Activated CD8-positive, alpha-beta memory T cell treated with anti-CD3 and anti-CD28 coated beads for 4 hours (primary cell): Measurements from ENCODE around the gene CHD6.

Experiments used
- DNase-seq, 2 donors: peaks; one replicate each; pipeline ENCODE4 v3.0.0-alpha.2; 2020; ENCODE audit warnings: low read depth in 2 of 2

CHD6 gene, protein sequence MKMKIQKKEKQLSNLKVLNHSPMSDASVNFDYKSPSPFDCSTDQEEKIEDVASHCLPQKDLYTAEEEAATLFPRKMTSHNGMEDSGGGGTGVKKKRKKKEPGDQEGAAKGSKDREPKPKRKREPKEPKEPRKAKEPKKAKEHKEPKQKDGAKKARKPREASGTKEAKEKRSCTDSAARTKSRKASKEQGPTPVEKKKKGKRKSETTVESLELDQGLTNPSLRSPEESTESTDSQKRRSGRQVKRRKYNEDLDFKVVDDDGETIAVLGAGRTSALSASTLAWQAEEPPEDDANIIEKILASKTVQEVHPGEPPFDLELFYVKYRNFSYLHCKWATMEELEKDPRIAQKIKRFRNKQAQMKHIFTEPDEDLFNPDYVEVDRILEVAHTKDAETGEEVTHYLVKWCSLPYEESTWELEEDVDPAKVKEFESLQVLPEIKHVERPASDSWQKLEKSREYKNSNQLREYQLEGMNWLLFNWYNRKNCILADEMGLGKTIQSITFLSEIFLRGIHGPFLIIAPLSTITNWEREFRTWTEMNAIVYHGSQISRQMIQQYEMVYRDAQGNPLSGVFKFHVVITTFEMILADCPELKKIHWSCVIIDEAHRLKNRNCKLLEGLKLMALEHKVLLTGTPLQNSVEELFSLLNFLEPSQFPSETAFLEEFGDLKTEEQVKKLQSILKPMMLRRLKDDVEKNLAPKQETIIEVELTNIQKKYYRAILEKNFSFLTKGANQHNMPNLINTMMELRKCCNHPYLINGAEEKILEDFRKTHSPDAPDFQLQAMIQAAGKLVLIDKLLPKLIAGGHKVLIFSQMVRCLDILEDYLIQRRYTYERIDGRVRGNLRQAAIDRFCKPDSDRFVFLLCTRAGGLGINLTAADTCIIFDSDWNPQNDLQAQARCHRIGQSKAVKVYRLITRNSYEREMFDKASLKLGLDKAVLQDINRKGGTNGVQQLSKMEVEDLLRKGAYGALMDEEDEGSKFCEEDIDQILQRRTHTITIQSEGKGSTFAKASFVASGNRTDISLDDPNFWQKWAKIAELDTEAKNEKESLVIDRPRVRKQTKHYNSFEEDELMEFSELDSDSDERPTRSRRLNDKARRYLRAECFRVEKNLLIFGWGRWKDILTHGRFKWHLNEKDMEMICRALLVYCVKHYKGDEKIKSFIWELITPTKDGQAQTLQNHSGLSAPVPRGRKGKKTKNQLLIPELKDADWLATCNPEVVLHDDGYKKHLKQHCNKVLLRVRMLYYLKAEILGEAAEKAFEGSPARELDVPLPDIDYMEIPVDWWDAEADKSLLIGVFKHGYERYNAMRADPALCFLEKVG (N-terminal part only)

DNA sequence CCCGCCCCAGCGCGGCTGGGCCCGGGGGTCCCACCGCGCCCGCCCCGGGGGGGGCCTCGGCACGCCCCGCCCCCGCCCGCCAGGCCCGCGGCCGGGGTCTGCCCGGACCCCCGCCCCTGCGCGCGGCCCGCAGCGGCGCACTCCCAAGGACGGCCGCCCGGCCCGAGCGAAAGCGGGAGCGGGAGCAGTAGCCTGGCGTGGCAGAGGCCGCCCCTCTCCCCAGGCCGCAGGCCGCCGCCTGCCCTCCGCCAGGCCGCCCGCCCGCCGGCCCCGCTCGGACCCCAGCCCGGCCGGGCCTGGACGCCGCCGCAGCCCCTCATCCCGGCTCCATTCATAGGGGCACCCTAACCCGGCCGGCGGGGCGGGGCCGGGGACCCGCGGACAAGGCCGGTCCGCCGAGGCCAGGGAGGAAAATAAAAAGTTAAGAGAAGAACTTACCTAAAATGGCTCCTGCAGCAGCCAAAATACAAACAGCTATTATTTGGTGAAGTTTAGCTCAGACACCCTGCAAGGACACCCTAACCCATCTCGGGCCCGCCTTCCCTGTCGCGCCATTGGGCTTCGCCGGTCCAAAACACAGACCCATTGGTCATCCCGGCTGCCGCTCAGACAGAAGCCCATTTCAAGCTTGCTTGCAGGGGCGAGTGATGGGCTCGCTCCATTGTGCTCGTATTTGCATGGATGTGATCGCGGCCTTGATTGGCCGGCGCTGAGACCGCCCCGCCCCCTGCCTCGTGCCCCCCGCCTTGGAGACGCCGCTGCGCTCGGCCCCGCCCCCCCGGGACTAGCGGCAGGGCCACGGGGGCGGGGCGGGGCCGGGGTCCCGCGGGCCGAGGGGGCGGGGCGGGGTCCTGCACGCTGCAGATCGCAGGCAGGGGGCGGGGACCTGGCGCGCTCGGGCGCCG is at the start of gene CHD6:
CHD6 (minus strand) TSS at position 476 of the 905 bp plus-strand sequence. CDS start 67,040 bp downstream, outside the sequence.
- peak; percentile 97 to 99 for DNase-seq

DNA sequence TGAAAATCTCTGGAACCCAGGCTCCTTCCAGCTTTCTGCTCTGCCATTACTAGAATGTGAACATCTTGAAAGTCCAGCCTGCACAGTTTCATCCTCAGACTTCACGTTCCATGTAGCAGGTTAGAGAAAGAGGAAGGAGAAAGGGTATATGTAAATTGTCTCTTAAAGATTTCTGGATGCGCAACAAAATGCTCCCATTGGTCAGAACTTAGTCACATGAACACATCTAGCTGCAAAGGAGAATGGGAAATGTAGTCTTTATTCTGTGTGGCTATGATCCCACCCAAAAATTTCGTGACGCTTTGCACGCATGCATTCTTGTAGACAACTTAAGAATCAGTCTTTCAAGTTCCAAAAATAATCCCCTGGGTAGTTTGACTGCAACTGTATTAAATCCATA is 46.4 kb upstream of the CHD6 start:
- DNase-seq = no peak

DNA sequence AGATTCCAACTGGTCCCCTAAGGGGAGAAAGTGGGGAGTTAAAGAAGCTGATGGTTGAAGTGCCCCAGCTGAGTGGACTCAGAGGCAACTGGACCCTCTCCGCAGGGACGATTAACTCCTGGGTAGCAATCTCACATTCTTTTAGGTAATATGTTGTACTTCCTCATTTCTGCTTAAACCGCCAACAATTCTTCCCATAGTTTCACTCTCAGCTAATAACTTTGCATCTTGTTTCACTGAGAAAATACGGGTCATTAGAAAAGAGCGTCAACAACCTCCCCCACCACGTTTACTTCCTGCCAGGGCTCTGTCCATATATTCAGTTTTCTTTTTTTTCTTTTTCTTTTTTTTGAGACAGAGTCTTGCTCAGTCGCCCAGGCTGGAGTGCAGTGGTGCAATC is 39.5 kb upstream of the CHD6 start:
- DNase-seq = no peak

DNA sequence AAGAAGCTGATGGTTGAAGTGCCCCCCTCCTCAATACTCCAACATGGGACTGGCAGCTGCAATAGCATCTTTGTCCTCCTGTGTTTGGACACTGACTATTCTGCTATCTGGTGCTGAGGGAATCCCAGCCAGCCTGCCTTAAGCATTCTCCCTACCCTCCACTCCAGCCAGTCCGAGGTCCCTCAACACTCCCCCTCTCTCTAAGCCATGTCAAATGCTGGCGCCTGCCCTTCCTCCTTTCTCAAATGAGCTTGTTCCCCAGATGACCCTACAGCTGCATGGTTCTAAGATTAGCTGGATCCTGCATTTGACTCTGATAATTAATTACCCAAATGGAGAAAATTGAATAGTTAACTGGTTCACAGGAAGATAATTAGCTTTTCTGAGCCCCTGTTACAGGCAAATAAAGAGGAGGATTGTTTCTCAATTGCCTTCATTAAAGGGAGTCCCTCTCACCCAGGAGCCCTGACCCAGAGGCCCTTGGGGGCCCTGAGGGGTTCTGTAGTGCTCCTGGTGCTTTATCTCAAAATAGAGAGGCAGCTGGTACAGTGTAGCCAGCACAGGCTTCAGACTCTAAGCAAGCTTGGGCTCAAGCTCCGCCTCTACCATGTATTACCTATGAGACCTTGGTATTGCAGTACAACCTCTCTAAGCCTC is 37.9 kb upstream of the CHD6 start:
- no peak for DNase-seq

DNA sequence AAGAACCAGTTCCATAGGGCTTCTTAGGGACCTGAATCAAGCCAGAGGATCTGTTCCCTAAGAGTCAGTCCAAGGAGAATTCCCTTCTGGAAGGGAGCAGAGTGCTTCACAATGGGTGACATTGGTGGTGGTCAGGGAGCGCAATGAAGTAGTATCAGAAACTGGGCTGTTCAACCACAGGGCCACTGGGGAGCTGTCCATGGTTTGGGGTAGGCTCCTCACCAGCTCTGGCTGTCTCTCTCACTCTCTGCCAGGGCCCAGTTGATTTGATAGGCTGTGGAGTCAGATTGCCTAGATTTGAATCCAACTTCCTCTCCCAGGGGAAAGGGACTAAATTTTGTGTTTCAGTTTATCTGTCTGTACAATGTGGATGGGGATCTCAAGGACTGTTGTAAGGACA is 36.7 kb upstream of the CHD6 start:
- DNase-seq = no peak

DNA sequence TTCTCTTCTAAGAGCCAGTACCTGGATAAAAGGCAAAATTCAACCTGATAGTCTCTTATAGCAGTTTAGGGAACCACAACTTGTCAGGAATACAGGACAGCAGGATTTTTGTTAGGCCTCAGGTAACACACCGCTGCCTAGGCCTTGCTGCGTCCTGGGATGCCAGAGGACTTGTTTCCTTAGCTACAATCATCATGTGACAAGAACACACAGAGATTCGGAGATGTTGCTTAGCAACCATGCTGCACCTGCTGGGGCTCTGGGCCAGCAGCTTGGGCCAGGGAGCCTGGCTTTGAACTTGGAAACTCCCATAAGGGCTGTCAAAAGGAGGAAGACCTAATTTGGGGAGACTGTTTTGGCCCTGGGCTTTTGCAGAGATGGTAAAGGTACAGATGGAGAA is 36.1 kb upstream of the CHD6 start:
- no peak for DNase-seq

DNA sequence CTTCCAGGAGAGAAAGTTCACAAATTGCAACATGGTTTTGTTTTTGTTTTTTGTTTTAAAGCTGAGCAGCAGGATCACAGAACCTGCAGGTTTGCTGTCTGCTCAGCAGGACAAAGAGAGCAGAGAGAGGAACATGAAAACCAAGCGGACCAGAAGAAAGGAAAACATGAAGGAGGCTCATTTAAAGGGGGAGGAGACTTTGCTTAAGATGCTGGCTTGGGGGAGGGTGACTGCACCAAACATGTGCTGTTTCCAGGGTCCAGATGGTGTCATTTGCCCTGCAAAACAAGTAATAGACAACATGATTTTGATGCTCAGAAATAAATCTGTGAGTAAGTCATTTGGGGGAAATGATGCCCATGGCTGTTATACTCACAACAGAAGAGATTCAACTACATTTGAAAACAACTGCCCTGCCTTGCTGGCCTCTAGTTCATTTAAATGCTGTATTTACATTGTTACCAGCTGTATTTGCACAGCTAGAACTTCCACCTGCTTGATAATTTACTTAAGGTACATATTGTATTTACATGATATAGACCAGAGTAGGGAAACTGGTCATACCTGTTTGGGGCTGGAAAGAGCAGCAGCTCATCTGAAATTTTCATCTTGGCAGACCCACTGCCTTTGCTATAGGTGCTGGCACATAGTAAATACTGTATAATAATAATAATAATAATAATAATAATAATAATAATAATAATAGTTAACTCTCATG is 32.2 kb upstream of the CHD6 start:
- DNase-seq = no peak

DNA sequence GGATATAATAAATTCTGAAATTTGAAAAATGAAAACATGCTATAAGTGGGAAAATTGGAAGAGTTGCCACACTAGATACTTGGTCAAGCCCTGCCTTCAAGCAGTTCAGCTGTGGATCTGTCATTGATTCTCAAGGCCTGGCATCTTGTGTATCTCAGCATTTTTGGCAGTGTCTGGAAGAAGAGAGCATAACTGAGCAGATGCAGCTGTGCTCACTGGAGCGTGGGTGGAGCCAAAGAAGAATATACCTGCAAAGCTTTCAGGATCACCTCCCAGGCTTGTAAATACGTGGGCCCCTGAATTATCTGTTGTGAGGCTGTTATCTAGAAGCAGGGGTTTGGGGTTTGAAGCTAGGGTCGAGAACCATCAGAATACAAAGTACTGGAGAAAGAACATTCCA is 31.3 kb upstream of the CHD6 start:
- no peak for DNase-seq

DNA sequence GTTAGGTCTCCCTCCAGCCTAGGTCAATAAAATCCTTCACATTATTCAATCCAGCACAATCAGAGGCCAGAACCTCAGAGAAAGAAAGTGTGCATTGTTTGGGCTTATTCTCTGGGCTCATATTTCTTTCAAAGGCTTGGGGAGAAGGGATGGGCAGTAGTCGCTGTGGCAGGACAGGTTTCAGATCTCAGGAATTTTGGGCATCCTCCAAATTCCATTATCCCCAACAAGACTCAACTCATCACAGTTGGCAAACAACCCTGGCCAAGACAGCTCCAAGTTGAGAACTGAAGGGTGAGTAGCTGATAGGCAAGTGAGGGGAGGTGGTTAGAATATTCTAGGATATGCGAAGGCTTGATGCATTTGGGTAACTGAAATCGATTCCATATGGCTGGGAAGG is 27.2 kb upstream of the CHD6 start:
- no peak for DNase-seq

DNA sequence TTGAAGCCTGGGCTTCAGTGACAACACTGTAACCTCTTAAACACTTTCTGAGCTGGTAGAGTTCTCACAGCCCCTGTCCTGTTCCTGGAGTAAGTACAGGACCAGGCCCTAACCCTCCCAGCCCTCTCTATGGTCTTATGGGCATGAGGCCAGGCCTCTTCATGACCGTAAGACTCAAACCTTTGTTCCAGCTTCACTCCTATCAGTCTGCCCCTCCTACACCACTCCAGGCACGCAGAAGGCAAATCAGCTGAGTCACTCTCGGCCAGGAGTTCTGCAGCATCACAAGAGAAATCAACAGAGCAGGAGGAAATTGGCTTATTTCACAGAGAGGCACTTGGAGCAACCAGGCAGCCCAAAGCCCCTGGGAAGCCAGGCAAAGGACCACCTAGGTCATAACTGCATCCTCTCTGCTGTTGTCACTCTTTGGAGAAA is 25.3 kb upstream of the CHD6 start:
- DNase-seq = no peak

DNA sequence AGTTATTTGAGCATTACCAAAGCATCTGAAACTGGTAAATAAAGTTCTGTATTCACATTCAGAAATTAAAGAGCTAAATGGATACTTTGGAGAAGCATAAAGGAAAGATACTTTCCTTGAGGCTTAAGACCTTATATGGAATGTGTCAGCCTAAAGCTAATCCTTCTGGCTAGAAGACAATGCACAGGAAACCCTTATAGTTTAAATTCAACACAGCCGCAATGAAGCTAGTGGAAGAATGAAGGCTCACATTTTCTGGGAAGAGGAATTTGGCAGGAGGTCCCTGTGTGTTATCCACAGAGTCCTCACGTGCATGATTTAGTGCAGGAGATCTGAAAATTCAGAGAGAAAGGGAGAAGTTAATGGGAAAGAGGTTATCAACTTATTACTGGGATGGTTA is 21.5 kb upstream of the CHD6 start:
- DNase-seq = no peak

DNA sequence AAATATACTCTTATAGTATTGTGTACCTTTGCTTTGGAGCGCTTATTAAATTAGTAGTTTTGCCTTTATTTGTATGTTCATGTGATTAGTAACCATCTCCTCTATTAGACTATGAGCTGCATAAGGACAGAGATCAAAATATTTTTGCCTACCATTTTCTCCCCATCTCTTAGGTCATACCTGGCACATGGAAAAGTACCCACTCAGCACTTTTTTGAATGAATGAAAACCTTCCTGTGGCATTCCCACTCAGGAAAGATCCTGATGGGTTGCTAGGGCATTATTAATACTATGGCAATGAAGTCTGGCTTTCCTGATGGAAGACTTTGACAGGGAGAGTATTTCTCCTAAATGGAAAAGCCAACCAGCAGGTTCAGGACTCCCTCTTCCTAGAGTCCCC is 20.3 kb upstream of the CHD6 start:
- DNase-seq = no peak

DNA sequence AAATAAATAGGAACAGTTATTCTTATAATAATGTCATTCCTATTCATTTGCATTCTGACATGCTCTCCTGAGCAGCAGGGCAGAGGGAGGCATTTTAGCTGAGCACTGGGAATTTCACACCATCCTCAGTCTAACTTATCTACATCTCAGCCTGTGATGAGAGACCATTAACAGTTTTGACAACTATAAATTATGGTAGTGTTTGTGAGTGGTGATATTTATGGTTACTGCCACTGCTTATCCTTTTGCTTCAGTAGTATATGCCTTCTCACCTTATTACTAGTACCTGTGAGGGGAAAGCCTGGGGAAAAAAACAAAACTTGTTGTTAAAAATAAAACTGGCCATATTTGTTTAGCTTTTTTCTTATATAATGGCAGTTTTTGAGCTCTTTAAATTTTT is 17.0 kb upstream of the CHD6 start:
- no peak for DNase-seq

DNA sequence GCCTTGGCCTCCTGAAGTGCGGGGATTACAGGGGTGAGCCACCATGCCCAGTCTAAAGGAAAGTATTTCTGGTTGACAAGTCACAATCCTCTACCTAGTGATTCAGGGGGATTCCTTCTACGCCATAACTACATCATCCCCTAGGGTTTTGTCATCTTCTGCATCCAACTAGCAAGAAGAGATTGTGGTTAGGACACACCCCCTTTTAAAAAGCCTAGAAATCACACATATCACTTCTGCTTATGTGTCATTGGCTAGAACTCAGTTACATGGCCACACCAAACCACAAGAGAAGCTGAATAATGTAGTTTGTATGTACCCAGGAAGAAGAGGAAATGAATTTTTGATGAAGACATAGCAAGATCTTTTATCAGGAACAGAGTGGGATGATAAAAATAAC is 14.7 kb upstream of the CHD6 start:
- DNase-seq = no peak

DNA sequence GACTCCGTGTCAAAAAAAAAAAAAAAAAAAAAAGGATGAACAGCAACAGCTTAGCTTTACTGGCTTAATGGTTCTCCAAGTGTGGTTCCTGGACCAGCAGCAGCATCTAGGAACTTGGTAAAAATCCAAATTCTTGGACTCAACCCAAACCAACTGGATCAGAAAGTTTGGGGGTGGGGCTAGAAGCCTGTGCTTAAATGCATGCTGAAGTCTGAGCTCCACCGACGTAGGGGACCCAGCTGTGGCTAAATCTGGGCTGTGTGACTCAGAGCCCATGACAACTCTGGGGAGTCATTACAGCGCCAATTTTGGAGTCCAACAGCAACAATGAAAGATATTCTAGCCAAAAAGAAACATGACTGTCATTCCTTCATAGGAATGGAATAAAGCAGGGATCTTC is 13.6 kb upstream of the CHD6 start:
- no peak for DNase-seq

DNA sequence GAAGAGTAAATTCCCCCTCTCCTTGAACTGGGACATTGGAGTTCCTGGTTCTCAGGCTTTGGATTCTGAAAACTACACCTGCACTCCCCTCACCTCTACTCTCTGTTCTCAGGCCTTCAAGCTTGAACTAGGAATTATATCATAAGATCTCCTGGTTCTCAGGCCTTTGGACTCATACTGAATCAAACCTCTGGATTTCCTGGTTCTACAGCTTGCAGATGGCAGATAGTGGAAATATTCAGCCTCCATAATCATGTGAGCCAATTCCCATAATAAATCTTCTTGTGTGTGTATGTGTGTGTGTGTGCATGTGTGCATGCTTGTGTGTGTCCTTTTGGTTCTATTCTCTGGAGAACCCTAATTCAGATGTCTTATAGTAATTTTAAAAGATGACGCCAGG is 12.7 kb upstream of the CHD6 start:
- DNase-seq = no peak

DNA sequence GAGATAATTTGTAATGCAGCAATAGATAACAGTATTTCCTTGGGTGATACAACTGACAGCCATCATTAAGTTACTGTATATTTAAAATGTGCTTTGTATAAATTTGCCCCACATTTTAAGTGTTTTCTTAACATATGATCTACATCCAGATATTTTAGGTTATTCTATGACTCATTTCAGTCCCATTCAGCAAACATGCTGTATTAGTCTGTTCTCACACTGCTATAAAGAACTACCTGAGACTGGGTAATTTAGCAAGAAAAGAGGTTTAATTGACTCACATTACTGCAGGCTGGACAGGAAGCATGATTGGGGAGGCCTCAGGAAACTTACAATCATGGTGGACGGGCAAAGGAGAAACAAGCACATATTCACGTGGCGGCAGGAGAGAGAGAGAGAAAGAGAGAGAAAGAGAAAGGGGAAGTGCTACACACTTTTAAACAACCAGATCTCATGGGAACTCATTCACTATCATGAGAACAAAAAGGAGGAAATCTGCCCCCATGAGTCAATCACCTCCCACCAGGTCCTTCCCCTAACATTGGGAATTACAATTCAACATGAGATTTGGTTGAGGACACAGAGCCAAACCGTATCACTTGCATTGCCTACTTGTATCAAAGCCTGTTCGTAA is 9.6 kb upstream of the CHD6 start:
- no peak for DNase-seq

DNA sequence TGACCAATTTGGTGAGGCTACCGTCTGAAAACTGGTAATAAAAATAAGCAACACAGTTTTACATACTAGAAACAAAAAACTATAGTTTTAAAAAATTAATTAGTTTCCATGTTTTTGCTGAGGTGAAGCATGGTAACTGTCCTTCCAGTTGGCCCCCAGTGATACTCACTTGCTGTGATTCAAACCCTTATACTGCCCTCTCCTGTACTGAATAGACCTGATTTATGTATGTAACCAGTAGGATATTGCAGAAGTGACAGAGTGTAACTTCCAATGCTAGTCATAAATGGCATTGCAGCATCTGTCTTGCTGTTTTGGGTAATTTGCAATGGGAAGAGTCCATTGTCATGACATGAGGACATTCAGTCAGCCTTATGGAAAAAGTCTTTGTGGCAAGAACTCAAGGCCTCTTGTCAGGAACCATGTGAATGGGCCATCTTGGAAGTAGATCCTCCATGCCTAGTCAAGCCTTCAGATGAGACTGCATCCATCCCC is 8.9 kb upstream of the CHD6 start:
- DNase-seq = no peak
